IMR-90 (cell line): ENCODE data around the gene RNF215. TPM values are rescaled to one million over a fixed set of nuclear protein-coding genes. Genes with fewer than 3 reads are reported as not detected.
A peak's percentile ranks its signal among the peaks of the same experiment; 100 is the strongest.

Experiments used
- ATAC-seq: fragments of 200-7000 bp; cut with Tn5 transposase; 2 replicates; pipeline ENCODE4 v1.9.1; 2020; ENCODE audit warnings: low read depth, mild to moderate bottlenecking, moderate library complexity
- BruUV-seq: library from RNA; stranded (reverse); fragments of 400-500 nt; replicated peaks from 2 replicates; lab custom pipeline; 2021; lab: Mats Ljungman, UMichigan
- CTCF ChIA-PET: fragments of 300-600 bp; formaldehyde crosslinking; extraction: SDS; loops from one replicate; lab custom pipeline; 2021; ENCODE audit warnings: antibody characterized with exemption; lab: Yijun Ruan, JAX
- POLR2A ChIA-PET: fragments of 300-600 bp; sonication (Branson Sonifier 250); formaldehyde crosslinking; loops from one replicate; lab custom pipeline; 2022; ENCODE audit warnings: antibody characterized with exemption; ENCODE audit not compliant: unreplicated experiment; lab: Charles Lee
- DNase-seq: peaks from one replicate; pipeline ENCODE4 v3.0.0; 2013
- H2AFZ ChIP-seq: replicated peaks from 2 replicates; pipeline ENCODE3; 2013; ENCODE audit warnings: low read length, mild to moderate bottlenecking; ENCODE audit not compliant: poor library complexity
- H2AK5ac ChIP-seq: 2 replicates; pipeline ENCODE4 v1.6.1; 2013; ENCODE audit warnings: low read depth, low read length, inconsistent platforms
- H2AK9ac ChIP-seq: replicated peaks from 2 replicates; pipeline ENCODE3; 2013; ENCODE audit warnings: mild to moderate bottlenecking, low read depth, low read length, moderate library complexity; ENCODE audit not compliant: poor library complexity
- H2BK120ac ChIP-seq: 2 replicates; pipeline ENCODE4 v1.6.1; 2013; ENCODE audit warnings: low read depth, low read length, inconsistent platforms
- H2BK15ac ChIP-seq: 3 replicates; pipeline ENCODE4 v1.6.1; 2013; ENCODE audit warnings: low read depth, low read length, inconsistent platforms
- H2BK20ac ChIP-seq: 2 replicates; pipeline ENCODE4 v1.6.1; 2013; ENCODE audit warnings: low read depth, mild to moderate bottlenecking, inconsistent platforms, low read length, moderate library complexity
- H2BK5ac ChIP-seq: 2 replicates; pipeline ENCODE4 v1.6.1; 2013; ENCODE audit warnings: mild to moderate bottlenecking, low read depth, low read length, inconsistent platforms; ENCODE audit not compliant: poor library complexity, severe bottlenecking
- H3K14ac ChIP-seq: replicated peaks from 2 replicates; pipeline ENCODE4 v1.6.1; 2013; ENCODE audit warnings: low read depth, low read length, inconsistent platforms
- H3K18ac ChIP-seq: 2 replicates; pipeline ENCODE4 v1.6.1; 2013; ENCODE audit warnings: low read depth, low read length, control low read depth
- H3K23ac ChIP-seq: 2 replicates; pipeline ENCODE4 v1.6.1; 2013; ENCODE audit warnings: low read depth, low read length, inconsistent platforms
- H3K27ac ChIP-seq: 2 replicates; pipeline ENCODE4 v1.5.1; 2013; ENCODE audit warnings: mild to moderate bottlenecking, control low read depth, low read length; ENCODE audit not compliant: insufficient read depth
- H3K27me3 ChIP-seq: 2 replicates; pipeline ENCODE4 v1.6.1; 2013; ENCODE audit warnings: low read length; ENCODE audit not compliant: control insufficient read depth, insufficient read depth
- H3K36me3 ChIP-seq: 2 replicates; pipeline ENCODE4 v1.6.1; 2013; ENCODE audit warnings: low read length, mixed read lengths; ENCODE audit not compliant: control insufficient read depth, insufficient read depth
- H3K4ac ChIP-seq: 2 replicates; pipeline ENCODE4 v1.6.1; 2013; ENCODE audit warnings: low read depth, low read length, inconsistent platforms
- H3K4me1 ChIP-seq: 2 replicates; pipeline ENCODE4 v1.6.1; 2013; ENCODE audit warnings: low read length, mixed read lengths; ENCODE audit not compliant: control insufficient read depth, insufficient read depth
- H3K4me2 ChIP-seq: 2 replicates; pipeline ENCODE4 v1.6.1; 2013; ENCODE audit warnings: low read depth, mild to moderate bottlenecking, control low read depth, low read length, moderate library complexity
- H3K4me3 ChIP-seq: 2 replicates; pipeline ENCODE4 v1.5.1; 2013; ENCODE audit warnings: low read depth, mild to moderate bottlenecking, control low read depth, low read length, moderate library complexity; ENCODE audit not compliant: insufficient read depth
- H3K56ac ChIP-seq: 2 replicates; pipeline ENCODE4 v1.6.1; 2013; ENCODE audit warnings: low read length, inconsistent platforms; ENCODE audit not compliant: insufficient read depth; ENCODE audit errors: extremely low read depth
- H3K79me1 ChIP-seq, 2 experiments: 2 replicates each; pipeline ENCODE4 v1.6.1; 2013; ENCODE audit warnings: low read length in 2 of 2, inconsistent platforms in 1 of 2, low read depth in 1 of 2
- H3K9ac ChIP-seq: 2 replicates; pipeline ENCODE4 v1.6.1; 2013; ENCODE audit warnings: low read depth, low read length, control low read depth
- H3K9me1 ChIP-seq: 2 replicates; pipeline ENCODE4 v1.6.1; 2013; ENCODE audit warnings: low read length, inconsistent platforms; ENCODE audit not compliant: insufficient read depth
- H3K9me3 ChIP-seq: 2 replicates; pipeline ENCODE4 v1.6.1; 2013; ENCODE audit warnings: low read length; ENCODE audit not compliant: control insufficient read depth, insufficient read depth
- H4K20me1 ChIP-seq: 2 replicates; pipeline ENCODE4 v1.6.1; 2013; ENCODE audit warnings: low read length, inconsistent platforms; ENCODE audit not compliant: insufficient read depth
- H4K5ac ChIP-seq: 2 replicates; pipeline ENCODE4 v1.6.1; 2013; ENCODE audit warnings: mild to moderate bottlenecking, low read depth, low read length, control low read depth
- H4K8ac ChIP-seq, 2 experiments: 2 replicates each; pipeline ENCODE4 v1.6.1; 2013; ENCODE audit warnings: low read depth in 2 of 2, low read length in 2 of 2, control low read depth in 1 of 2, inconsistent platforms in 1 of 2
- H4K91ac ChIP-seq: 2 replicates; pipeline ENCODE4 v1.6.1; 2013; ENCODE audit warnings: low read depth, low read length, inconsistent platforms; ENCODE audit not compliant: insufficient read depth
- BHLHE40 ChIP-seq: fragments of 150-350 bp; IDR thresholded peaks from 2 replicates; pipeline ENCODE4 v1.6.1; 2016; ENCODE audit warnings: mild to moderate bottlenecking, low read depth, low read length
- CEBPB ChIP-seq: IDR thresholded peaks from 2 replicates; pipeline ENCODE4 v1.6.1; 2012; ENCODE audit warnings: low read depth, low read length, improper control_type of control experiment
- CHD1 ChIP-seq: IDR thresholded peaks from 2 replicates; pipeline ENCODE4 v1.6.1; 2012; ENCODE audit warnings: low read depth, low read length, improper control_type of control experiment
- FOS ChIP-seq: fragments of 150-350 bp; IDR thresholded peaks from 2 replicates; pipeline ENCODE4 v1.6.1; 2016; ENCODE audit warnings: low read depth, low read length
- MAFK ChIP-seq: IDR thresholded peaks from 2 replicates; pipeline ENCODE4 v1.6.1; 2012; ENCODE audit warnings: low read depth, low read length, improper control_type of control experiment
- MAZ ChIP-seq: IDR thresholded peaks from 2 replicates; pipeline ENCODE4 v1.6.1; 2012; ENCODE audit warnings: low read depth, mild to moderate bottlenecking, low read length, improper control_type of control experiment, moderate library complexity, borderline replicate concordance
- MXI1 ChIP-seq: IDR thresholded peaks from 2 replicates; pipeline ENCODE4 v1.6.1; 2012; ENCODE audit warnings: low read depth, mild to moderate bottlenecking, low read length, moderate library complexity, borderline replicate concordance
- NFE2L2 ChIP-seq: fragments of 150-350 bp; IDR thresholded peaks from 2 replicates; pipeline ENCODE4 v1.6.1; 2016; ENCODE audit warnings: low read depth, mild to moderate bottlenecking, low read length
- POLR2A ChIP-seq: IDR thresholded peaks from 2 replicates; pipeline ENCODE4 v1.6.1; 2012; ENCODE audit warnings: mild to moderate bottlenecking, low read depth, low read length
- RAD21 ChIP-seq: IDR thresholded peaks from 2 replicates; pipeline ENCODE4 v1.6.1; 2012; ENCODE audit warnings: low read length, improper control_type of control experiment
- RCOR1 ChIP-seq: IDR thresholded peaks from 2 replicates; pipeline ENCODE4 v1.6.1; 2012; ENCODE audit warnings: mild to moderate bottlenecking, low read length, improper control_type of control experiment; ENCODE audit not compliant: insufficient replicate concordance
- RFX5 ChIP-seq: IDR thresholded peaks from 2 replicates; pipeline ENCODE4 v1.8.0; 2012; ENCODE audit warnings: low read depth, mild to moderate bottlenecking, low read length, moderate library complexity
- SMC3 ChIP-seq: fragments of 150-350 bp; IDR thresholded peaks from 2 replicates; pipeline ENCODE4 v1.6.1; 2016; ENCODE audit warnings: low read depth, mild to moderate bottlenecking, antibody characterized with exemption, low read length, moderate library complexity
- WGBS, 2 experiments: methylation state at CpG; one replicate each; pipeline versions ENCODE4 v1.1.5 to v1.1.7; 2013; ENCODE audit warnings: missing lambda C conversion rate in 2 of 2; ENCODE audit not compliant: insufficient read length in 1 of 2; ENCODE audit errors: extremely low coverage in 2 of 2; 5-methylcytosine and 5-hydroxymethylcytosine counted together
- dilution Hi-C: fragments of 300-500 bp; cut with HindIII; formaldehyde crosslinking; loops from one replicate; pipeline ENCODE4 v1.14.3; 2018; ENCODE audit warnings: low sequenced_read_pairs; ENCODE audit not compliant: unreplicated experiment
- in situ Hi-C: fragments of 300-500 bp; cut with MboI; formaldehyde crosslinking; loops from 3 replicates; pipeline ENCODE4 v1.14.3; 2019; ENCODE audit warnings: low sequenced_read_pairs, inconsistent platforms, mixed read lengths
- intact Hi-C: fragments of 100-400 bp; cut with micrococcal nuclease; formaldehyde crosslinking; loops from 2 replicates; pipeline ENCODE4 v1.10.0; 2022
- polyA plus RNA-seq, 3 experiments: library from polyadenylated mRNA; depleted of rRNA; stranded (reverse); fragments of >200 nt; gene quantifications; 2 replicates each; pipeline ENCODE4 v1.2.3, GENCODE V29; 2012; ENCODE audit warnings: low replicate concordance in 1 of 3
- total RNA-seq: library from RNA; depleted of rRNA; stranded (reverse); fragments of >200 nt; gene quantifications from 2 replicates; pipeline ENCODE4 v1.2.3, GENCODE V29; 2012
- TF ChIP-seq, protein P1 (sequence below): fragments of 150-350 bp; IDR thresholded peaks from 2 replicates; pipeline ENCODE4 v1.6.1; 2017; ENCODE audit warnings: mild to moderate bottlenecking, antibody characterized with exemption, low read length, low read depth
- TF ChIP-seq, protein P2 (sequence below): fragments of 150-350 bp; IDR thresholded peaks from 2 replicates; pipeline ENCODE4 v1.6.1; 2016; ENCODE audit warnings: low read depth, mild to moderate bottlenecking, low read length, moderate library complexity, borderline replicate concordance
- TF ChIP-seq, protein P3 (sequence below): conservative IDR thresholded peaks from 2 replicates; pipeline ENCODE4 v1.5.1; 2012; ENCODE audit warnings: mild to moderate bottlenecking, low read depth, low read length, improper control_type of control experiment

The RNF215 gene
- total and polyA plus RNA-seq, 2 of the 4 experiments (the other 2 are of a cell fraction) = 15.8 to 21.9 TPM

DNA sequence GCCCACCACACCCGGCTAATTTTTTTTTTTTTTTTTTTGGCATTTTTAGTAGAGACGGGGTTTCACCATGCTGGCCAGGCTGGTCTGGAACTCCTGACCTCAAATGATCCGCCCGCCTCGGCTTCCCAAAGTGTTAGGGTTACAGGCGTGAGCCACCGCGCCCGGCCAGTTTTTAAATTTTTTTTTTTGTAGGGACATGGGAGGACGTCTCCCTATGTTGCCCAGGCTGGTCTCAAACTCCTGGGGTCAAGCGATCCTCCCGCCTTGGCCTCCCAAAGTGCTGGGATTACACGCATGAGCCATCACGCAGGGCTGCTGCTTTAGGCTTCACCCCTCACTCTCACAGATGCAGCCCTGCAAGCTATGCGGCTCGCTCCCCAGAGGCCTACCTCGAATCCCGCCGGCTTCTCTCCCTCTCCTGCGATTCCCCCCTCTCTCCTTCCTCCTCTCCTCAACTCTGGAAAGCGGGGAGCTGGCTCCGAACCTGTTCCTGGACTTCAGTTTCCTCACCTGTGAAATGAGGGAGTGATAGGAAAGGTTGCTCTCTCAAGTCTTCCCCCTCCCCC, 29.5 kb downstream of the RNF215 start:
- H2BK5ac ChIP-seq = no peak overlapping the region
- peaks cover 21 to 36% of the 10 kb centered on the region in 2 experiments for H3K79me1 ChIP-seq
- no peak overlapping the region for H4K5ac ChIP-seq
- CTCF ChIA-PET = no interaction called here
- no peak overlapping the region for H3K23ac ChIP-seq
- no peak for TF ChIP-seq MXI1
- TF ChIP-seq RAD21 = no peak
- TF ChIP-seq, protein P1, sequence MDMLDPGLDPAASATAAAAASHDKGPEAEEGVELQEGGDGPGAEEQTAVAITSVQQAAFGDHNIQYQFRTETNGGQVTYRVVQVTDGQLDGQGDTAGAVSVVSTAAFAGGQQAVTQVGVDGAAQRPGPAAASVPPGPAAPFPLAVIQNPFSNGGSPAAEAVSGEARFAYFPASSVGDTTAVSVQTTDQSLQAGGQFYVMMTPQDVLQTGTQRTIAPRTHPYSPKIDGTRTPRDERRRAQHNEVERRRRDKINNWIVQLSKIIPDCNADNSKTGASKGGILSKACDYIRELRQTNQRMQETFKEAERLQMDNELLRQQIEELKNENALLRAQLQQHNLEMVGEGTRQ = no peak
- TF ChIP-seq, protein P2, sequence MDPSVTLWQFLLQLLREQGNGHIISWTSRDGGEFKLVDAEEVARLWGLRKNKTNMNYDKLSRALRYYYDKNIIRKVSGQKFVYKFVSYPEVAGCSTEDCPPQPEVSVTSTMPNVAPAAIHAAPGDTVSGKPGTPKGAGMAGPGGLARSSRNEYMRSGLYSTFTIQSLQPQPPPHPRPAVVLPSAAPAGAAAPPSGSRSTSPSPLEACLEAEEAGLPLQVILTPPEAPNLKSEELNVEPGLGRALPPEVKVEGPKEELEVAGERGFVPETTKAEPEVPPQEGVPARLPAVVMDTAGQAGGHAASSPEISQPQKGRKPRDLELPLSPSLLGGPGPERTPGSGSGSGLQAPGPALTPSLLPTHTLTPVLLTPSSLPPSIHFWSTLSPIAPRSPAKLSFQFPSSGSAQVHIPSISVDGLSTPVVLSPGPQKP = no peak
- TF ChIP-seq POLR2A = no peak
- TF ChIP-seq FOS = no peak
- no peak for TF ChIP-seq CHD1
- no peak for TF ChIP-seq RCOR1
- no peak for TF ChIP-seq RFX5
- TF ChIP-seq, protein P3, sequence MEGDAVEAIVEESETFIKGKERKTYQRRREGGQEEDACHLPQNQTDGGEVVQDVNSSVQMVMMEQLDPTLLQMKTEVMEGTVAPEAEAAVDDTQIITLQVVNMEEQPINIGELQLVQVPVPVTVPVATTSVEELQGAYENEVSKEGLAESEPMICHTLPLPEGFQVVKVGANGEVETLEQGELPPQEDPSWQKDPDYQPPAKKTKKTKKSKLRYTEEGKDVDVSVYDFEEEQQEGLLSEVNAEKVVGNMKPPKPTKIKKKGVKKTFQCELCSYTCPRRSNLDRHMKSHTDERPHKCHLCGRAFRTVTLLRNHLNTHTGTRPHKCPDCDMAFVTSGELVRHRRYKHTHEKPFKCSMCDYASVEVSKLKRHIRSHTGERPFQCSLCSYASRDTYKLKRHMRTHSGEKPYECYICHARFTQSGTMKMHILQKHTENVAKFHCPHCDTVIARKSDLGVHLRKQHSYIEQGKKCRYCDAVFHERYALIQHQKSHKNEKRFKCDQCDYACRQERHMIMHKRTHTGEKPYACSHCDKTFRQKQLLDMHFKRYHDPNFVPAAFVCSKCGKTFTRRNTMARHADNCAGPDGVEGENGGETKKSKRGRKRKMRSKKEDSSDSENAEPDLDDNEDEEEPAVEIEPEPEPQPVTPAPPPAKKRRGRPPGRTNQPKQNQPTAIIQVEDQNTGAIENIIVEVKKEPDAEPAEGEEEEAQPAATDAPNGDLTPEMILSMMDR = no peak
- no peak for TF ChIP-seq SMC3
- TF ChIP-seq MAFK = no peak
- TF ChIP-seq MAZ = no peak
- TF ChIP-seq CEBPB = no peak
- TF ChIP-seq NFE2L2 = no peak
- TF ChIP-seq BHLHE40 = no peak
- no peak overlapping the region for H3K4me3 ChIP-seq
- DNase-seq (no peak), ATAC-seq (no peak)
- peak overlapping the region; percentile 62 for H2AFZ ChIP-seq
- no peak overlapping the region for H2BK20ac ChIP-seq
- peaks cover 33% of the 10 kb centered on the region for H4K20me1 ChIP-seq
- H3K27ac ChIP-seq = no peak overlapping the region
- no peaks in the 10 kb centered on the region for H3K27me3 ChIP-seq
- intact Hi-C loops (loop anchor here (2.0 kb wide), 1 partner anchor 69 kb away; the partner anchor contains the start of gene CASTOR1), in situ Hi-C loops (no loop called here), dilution Hi-C loops (no loop called here)
- H4K8ac ChIP-seq = no peak overlapping the region
- no peak overlapping the region for H2BK15ac ChIP-seq
- BruUV-seq = no TSS peak
- no peak overlapping the region for H4K91ac ChIP-seq
- no peaks in the 10 kb centered on the region for H3K9me3 ChIP-seq
- WGBS, 2 experiments = 51% methylated on average over 5 of the region's 22 CpGs; no CpG with 5 or more reads in 1 of the 2 experiments
- no peak overlapping the region for H3K14ac ChIP-seq
- H3K9me1 ChIP-seq = peaks cover 15% of the 10 kb centered on the region
- no peak overlapping the region for H2AK5ac ChIP-seq
- POLR2A ChIA-PET = no interaction called here
- H3K56ac ChIP-seq = no peak overlapping the region
- peaks cover 5% of the 10 kb centered on the region for H3K36me3 ChIP-seq
- H3K4me1 ChIP-seq = peaks cover 12% of the 10 kb centered on the region
- H2AK9ac ChIP-seq = no peak overlapping the region
- no peak overlapping the region for H3K18ac ChIP-seq
- H3K9ac ChIP-seq = no peak overlapping the region
- H2BK120ac ChIP-seq = no peak overlapping the region
- H3K4me2 ChIP-seq = no peak overlapping the region; the same call in 1 of the 2 replicates
- H3K4ac ChIP-seq = no peak overlapping the region
